NCI-H748 (cell line): ENCODE measurements around the gene AATF.

Experiments
- DNase-seq: peaks from one replicate; lab custom pipeline; 2025; ENCODE audit not compliant: unreplicated experiment; lab: John Stamatoyannopoulos, UW

Gene AATF

DNA sequence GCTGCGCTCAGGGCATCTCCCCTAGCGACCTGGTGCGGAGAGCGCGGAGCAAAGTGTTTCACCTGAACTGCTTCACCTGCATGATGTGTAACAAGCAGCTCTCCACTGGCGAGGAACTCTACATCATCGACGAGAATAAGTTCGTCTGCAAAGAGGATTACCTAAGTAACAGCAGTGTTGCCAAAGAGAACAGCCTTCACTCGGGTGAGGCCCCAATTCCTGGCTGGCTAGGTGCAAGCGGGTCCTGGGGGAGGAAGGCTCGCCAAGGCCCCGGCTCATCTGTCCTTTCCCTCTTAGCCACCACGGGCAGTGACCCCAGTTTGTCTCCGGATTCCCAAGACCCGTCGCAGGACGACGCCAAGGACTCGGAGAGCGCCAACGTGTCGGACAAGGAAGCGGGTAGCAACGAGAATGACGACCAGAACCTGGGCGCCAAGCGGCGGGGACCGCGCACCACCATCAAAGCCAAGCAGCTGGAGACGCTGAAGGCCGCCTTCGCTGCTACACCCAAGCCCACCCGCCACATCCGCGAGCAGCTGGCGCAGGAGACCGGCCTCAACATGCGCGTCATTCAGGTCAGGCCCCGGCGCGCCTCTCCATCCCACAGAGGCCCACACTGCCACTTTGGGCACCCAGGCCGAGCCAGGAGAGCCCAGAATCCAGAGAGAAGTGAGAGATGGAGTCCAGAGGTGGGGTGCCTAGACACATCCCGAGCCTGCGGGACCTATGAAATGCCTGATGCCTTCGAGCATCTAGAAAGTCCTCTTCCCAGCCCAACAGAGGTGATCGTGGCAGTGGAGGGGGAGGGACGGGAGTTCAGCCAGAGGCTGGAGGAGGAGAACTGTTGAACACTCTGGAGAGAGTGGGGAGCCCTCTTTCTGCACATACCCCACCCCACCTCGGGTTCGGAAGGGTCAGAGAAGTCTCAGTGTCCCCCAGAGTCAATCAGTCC lies 8.2 kb upstream of the AATF start:
- DNase-seq, result no peak

DNA sequence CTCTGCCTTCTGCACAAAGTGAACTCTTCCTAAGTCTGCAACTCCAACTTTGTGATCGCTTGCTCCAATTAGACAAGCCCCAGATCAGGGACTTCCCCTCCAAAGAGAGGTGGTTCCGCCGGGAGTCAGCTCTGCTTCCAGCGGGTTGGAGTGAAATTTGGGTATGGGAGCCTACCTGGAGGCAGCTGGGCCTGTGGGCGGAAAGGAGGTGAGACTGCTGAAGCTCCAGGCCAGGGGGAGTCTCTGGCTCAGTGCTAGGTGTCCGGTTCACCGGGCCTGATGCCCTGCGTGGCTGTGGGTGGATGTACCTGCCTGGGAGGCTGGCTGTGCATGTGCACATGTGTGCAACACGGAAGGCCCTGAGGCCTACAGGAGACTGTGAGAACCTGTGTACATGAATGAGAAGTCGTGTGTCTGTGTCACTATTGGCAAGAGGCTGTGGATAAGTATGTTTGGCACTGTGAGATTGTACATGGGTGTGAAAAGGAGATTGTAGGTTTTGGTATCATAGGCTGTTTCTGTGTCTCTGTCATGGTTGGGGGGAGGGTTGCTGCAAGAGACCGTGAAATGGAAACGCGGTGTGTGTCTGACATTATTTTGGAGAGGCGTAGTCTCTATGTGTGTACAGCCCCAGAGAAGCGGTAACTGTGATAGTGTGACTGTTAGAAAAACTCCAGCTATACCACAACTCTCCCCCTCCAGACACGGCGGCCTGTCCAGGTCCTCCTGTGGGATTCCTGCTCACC lies 7.3 kb upstream of the AATF start:
- no peak for DNase-seq

DNA sequence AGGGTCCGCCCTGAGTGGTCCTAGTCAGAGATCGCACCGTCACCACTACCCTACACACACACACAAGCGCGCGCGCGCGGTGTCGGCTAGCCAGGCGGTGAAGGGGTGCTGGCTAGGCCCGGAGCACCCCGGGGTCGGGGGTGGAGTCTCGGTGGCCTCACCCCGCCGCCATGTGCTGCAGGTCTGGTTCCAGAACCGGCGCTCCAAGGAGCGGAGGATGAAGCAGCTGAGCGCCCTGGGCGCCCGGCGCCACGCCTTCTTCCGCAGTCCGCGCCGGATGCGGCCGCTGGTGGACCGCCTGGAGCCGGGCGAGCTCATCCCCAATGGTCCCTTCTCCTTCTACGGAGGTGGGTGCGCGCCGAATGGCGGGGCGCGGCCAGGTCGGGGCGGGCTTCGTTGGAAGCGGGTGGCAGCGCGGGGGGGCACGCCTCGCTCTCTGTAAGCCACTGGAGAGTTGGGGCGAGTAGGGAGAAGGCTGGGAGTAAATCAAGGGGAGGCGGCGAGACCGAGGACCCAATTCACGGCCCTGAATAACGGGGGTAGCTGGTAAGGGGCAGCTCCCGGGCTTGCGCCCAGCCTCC lies 6.6 kb upstream of the AATF start:
- DNase-seq, result no peak

DNA sequence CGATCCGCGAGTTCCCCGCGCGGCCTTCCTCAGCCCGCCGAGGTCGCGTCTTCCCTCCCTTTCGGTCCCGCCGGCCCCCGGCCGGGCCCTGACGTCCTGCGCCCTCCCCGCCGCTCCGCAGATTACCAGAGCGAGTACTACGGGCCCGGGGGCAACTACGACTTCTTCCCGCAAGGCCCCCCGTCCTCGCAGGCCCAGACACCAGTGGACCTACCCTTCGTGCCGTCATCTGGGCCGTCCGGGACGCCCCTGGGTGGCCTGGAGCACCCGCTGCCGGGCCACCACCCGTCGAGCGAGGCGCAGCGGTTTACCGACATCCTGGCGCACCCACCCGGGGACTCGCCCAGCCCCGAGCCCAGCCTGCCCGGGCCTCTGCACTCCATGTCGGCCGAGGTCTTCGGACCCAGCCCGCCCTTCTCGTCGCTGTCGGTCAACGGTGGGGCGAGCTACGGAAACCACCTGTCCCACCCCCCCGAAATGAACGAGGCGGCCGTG lies 6.1 kb upstream of the AATF start:
- DNase-seq, result no peak

DNA sequence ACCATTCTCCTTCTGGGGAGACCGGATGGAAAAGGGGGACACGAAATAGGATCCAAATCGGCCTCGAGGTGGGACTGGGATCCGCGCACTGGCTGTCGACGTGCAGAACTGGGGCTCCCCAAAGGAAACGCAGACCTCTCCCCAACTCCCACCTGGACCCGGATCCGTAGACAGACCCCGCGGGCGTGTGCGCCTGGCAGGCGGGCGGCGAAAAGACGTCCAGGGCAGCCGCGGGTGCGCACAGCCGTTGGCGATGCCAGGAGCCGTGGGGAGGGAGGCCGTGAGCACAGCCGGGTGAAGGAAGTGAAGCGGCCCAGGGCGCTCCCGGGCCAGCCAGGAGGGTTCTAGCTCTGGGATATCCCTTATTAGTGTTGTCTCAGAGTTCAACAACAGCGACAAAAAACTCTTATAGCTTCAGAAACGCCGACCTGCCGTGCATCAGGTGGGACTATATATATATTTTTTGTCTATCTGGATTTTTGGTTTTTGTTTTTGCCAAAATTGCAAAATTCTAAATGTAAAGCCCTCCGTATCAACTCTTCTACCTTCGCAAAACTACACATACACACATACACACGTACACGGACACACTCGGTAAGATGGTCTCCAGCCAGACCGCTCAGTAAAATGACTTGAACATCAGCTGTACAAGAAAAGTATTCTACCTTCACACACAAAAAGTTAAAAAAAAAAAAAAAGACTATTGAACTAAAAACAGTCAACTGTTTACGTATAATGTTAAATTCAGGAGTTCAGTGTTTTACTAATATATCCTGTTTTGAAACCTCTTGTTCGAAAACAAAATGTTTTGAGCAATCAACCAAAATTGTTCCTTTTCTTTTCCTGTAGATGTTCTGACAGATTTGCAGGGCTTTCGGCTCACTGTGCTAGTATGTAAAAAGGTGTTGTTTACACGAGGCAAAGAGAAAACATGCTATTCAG lies 5.2 kb upstream of the AATF start:
- no peak for DNase-seq

DNA sequence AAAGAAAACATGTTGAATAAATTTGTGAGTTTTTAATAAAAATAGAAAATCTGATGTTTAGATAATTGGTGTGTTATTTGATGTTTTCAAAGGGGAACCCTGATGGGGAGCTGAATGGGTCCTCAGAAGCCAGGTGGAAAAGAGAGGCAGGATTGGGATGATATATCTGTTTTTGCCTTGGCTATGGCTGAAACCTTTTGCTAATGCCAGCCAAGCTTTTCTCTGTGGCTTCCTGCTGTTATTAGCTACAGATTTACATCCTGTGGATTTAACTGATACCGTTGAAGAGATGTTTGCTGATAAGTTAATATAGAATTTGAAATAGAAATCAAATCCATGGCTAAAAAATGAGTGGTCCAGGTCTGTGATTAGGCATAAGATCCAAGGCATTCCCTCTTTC lies 4.2 kb upstream of the AATF start:
- no peak for DNase-seq

DNA sequence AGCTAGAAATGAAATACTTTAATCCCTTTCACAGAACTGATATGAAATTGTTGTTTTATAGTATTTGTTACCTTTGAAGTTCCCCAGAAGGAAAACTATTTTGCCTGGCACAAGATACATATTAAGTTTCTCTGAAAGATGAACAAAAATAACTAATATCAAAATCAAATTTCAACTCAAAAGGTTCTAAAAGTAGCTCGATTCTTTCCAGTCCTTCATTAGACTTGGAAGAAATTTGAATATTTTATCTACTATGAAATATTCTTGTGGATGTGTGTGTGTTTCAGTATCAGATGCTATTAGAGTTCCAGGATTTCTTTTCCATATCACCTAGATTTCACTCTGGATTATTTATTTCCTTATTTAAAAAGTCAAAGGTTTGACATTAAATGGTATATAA lies 3.6 kb upstream of the AATF start:
- DNase-seq, result no peak

DNA sequence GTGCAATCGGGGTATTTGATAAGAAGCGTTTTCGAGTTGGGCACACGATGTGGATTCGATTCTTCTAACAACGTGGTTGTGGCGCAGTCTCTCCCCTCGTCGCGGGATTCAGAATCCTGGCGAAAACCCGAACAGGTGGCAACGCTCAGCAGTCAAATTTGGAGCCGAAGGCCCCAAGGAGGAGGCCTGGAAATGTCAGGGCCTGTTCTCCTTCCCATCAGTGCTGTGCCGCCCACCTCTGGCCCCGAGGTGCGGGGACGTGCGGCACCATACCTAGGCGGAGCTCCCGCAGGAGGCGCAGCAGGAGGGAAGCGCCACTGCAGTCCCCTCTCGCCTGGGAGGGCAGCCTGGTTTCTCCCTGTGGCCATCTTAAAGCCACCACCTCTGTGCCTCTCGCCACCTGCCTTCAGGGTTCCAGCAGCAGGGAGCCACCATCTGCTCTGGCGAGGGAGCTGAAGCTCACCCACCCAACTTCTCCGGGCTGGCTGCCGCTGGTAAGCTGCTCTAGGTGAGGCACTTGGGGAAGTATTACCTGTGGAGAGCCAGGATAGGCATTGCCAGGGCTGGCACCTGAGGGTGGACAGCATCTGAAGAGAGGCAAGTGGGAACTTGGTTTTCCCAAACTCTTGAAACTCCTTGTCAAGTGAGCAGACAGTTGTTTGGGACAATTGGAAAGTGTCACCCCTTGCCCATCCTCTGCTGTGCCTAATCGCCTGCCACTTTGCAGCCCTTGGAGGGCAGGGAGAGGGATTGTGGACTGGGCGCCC lies 2.6 kb upstream of the AATF start:
- no peak for DNase-seq

DNA sequence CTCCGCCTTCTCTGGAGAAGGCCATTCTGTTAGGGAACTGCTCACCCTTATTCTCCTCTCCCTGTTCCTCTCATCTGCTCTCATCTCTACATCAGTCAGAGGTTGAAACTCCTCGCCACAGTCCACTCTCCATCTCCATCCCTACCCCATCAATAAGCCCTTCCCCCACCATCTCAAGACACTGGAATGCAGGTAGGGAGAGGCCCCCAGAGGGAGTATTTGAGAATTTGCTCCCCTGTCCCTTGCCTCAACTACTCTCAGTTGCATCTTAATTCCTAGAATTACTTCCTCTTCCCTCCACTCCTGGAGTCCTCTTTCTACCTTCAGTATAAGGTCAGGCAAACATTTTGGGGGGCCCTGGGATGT lies 2.0 kb upstream of the AATF start:
- DNase-seq, result no peak

DNA sequence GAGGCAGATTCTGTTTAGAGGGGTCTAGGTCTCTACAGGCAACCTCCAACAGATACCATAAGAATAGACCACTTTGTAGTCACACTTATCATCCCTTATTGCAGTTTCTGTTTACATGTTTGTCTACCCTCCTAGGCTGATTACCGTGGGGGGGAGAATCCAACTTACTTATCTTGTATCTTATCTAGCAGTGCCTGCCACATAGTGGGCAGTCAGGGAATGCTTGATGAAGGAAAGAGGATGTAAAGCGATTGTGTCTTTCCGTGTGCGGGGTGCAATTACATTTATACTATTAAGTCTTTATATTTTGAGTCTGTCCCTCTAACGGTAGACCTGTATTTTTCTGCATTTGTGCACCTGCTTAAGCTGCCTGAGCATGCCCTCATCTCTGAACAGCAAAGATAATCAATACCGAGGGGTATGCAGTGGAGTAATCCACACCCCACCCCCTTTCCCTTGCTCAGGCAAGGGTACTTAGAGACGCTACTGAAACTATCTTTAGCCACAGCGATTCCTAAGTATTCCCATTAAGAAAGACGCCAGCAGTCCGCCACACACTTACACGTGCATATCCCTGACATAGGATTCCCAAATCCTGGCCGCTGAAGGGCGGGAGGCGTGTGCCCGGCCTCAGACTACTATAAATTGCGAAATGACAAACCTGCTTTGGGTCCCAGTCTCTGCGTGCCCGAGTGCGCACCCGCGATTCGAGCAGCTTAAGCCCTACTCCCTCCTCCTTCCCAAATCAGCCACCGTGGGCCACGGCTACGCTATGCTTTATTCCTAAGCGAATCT lies 635 bp upstream of the AATF start:
- peak; percentile 62 for DNase-seq

DNA sequence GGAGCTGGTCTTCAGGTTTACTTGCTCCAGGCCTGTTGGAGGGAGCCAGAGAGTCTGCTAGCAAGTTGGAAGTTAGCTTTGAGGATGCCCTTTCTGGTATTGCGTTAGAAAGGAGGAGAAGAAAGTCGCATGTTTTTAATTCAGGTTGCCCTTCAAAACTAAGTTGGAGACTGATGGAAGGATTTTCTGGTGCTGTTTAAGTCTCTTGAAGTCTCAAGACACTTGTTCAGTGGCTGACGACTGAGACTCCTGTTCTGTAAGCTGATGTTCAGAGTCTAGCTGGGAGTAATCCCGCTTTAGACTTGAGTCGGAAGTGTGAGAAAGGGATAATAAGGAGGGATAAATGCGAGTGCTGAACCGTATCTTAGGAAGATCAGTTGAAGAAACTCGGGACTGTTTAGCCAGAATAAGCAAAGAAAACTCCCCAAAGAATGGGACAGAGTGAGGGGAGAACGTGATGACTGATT lies 740 bp downstream of the AATF start:
- no peak for DNase-seq

DNA sequence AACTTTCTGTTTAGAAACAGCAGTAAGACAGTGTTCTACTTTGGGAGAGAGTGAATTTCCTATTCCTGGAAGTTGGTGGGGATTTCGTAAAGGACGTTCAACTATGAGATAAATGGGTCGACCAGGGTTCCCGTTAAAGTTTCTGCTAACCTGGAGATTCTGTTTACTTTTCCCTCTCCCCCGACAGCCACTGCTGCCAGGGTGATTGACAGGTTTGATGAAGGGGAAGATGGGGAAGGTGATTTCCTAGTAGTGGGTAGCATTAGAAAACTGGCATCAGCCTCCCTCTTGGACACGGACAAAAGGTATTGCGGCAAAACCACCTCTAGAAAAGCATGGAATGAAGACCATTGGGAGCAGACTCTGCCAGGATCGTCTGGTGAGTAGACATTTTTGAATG lies 1.3 kb downstream of the AATF start:
- no peak for DNase-seq

DNA sequence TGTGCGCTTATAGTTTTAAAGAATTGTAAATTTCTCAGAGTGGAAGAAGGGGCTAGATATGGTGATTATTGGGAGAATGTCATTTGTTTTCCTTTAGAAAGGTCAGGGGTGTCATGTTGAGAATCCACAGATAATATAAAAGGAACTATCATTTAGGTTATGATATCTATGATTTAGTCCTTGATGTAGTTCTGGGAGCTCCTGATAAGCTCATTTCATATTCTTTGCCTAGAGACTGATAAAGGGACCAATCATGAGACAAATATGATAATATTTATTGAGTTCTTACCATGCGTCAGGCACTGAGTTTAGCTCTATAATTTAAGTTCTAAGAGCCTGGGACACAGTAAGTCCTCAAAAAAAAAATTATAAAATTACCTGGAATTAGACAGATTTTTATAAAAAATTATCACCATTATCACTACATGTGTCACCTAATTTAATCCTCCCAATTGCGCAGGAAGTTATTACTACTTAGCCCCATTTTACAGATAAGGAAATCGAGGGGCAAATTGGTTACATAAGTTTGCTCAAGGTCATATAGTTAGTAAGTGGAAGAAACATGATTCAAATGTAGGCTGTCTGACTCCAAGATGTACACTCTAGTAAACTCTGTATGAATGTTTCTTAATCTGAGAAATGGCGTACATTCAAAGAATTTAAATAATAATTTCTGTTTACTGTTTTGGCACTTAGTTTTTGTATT lies 2.5 kb downstream of the AATF start:
- DNase-seq, result no peak

DNA sequence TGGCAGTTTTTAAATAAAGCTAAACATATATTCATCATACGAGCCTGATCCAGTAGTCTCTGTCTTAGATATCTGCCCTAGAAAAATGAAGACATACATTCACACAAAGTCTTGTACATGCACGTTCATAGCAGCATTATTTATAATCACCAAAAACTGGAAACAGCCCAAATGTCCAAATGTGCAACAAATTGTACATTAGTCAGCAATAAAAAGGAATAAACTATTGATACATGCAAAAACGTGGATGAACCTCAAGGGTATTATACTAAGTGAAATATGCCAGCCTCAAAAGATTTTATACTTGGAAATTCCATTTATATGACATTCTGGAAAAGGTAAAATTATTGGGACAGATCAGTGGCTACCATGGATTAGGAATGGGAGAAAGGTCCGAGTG lies 22.8 kb downstream of the AATF start:
- DNase-seq, result no peak

DNA sequence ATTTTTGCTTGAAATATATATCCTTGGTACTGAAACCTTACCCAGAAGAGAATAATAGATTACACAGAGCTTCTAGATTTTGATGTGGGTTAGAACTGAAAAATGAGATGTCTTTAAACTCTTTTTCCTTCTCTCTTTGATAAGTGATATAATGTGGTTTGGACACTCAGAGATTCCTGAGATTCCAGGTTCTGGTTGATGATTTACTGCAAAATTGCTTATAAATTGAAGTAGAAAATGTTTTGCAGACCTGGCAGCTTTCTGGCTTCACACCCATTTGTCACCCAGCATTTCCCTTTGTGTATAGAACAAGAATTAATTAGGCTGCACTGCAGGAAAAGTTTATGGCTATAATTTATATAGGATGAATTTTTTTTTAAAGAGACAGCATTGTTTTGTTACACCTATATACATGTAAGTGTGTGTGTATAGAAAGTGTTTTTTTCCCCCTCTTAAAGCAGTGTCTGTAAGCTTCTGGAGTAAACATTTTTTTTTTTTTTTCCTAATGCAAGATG lies 23.5 kb downstream of the AATF start:
- no peak for DNase-seq

DNA sequence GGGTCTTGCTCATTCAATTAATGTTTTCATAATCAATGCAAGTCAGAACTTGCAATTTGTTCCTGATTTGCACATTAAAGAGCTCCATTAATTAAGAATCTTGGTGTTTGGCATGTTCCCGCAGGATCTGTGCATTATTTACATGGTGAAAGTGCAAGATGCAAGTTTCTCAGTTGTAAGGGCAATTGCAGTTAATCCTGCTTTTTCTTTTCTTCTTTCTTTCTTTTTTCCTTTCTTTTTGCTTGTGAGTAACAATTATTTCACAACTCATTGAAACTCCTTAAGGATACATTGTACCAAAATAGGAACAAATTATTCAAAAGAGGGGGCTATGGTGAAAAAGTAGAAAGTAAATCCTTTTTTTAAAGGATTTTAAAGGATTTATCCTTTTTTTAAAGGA lies 24.2 kb downstream of the AATF start:
- DNase-seq, result no peak

DNA sequence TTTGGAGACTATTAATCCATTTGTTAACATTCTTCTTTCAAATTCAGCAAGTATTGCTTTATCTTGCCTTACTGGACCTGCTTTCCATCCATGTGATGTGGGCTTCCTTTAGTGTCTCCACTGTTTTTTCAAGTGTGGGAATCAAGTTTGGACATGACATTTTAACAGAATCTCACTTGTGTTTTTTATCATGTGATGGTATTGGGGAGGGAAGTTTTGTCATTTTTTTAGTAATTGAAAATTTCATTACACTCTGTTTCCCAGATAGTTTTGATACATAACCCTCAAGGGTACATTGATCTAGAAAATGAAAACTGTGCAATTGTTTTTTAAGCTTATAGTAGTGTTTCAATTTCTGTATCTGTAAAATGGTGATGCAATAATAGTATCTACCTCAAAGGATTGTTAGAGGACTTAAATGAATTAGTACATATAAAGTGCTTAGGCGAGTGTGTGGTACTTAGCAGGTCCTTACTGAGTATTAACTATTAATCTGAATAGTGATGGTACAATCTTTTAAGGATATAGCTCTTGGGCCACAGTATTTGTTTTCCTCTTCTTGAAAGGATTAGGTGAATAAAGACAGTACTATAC lies 27.3 kb downstream of the AATF start:
- no peak for DNase-seq

DNA sequence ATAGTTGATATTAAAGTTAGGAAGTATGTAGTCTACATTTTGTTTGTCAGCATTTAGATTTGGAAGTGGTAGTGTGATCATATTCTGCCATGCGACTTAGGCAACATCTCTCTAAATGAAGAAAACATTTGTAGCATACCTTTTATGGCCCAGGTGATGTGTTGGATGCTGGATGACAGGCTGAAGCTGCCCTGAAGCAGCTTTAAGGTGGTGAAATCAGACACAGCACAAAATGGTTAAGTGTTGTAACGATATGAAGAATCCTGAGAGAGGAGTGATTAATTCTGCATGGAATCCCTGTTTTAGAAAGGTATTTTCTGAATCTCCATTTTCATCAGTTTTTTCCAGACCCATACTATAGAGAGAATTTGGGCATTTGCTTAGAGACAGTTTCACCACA lies 28.3 kb downstream of the AATF start:
- DNase-seq, result no peak
